GM19452 (cell line): ENCODE measurements around the gene ADRA2B.
"Not testable (repeated sequence)": the region's sequence is repeated elsewhere in the genome, so short reads cannot be mapped to it uniquely, and the experiment has no call there.

ENCODE experiments used
- ATAC-seq: cut with Tn5 transposase; IDR thresholded peaks from one replicate; pipeline ENCODE4 v1.9.1; 2021; ENCODE audit not compliant: unreplicated experiment

ADRA2B gene

DNA sequence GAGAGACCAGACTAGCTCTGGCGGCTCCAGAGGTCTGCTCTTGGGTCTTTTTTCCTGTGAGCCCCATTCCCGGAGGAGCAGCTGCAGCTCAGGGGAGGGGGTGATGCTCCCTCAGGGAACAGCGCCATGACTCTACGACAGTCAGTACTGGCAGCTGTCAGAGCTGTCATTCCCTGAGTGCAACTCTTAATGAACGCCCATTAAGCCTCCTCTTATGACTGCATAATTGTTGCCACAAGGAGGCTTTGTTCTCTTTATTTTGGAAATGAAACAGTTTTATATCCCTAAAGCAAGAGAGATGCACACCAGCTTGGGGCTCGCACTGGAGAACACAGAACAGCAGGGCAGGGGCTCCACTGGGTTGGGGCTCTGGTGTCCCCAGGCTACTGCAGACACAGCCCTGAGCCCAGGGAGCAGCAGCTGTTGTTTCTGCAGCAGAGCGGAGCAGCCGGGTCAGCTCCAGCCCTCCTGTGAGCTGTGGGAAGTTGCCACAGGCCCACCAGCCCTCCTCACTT lies 44.3 kb downstream of the ADRA2B start:
- not testable (repeated sequence) for ATAC-seq

DNA sequence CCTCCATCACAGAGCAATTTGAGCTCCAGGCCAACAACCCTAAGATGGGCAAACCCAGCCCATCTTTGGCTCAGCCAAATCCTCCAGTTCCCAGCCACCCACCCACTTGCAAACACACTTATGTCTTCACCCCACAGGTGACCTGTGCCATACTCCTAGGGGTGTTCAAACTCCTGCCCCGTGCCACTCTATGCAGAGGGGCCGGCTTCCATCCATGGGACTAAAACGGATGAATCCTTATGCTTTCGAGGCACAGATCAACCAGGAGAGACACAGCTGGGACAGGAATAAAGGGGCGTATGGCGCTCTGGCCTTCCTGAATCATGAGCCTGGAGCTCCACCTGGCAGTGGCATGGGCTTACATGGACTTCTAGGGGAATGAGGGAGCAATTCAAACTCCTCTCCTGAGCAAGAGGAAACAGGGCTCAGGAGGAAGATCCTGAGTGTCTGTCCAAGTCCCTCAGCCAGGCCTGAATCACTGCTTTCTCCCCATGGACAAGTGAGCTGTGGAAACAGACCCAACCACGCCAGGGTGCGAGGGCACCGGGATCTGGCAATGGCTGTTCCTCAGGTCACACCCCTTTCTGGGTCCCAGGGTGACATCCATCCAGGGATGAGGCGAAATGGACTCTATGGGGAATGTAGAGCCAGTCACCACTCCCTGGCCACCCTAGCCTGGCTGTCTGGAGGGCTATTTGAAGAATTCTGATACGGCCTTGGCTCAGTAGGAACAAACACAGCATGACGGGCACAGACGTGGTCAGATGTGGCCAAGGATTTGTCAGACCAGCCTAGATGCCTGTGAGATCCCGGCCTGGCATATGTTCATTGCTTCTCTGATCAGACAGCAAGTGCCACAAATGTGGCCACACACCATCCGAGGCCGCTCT lies 45.0 kb downstream of the ADRA2B start:
- ATAC-seq = not testable (repeated sequence)

DNA sequence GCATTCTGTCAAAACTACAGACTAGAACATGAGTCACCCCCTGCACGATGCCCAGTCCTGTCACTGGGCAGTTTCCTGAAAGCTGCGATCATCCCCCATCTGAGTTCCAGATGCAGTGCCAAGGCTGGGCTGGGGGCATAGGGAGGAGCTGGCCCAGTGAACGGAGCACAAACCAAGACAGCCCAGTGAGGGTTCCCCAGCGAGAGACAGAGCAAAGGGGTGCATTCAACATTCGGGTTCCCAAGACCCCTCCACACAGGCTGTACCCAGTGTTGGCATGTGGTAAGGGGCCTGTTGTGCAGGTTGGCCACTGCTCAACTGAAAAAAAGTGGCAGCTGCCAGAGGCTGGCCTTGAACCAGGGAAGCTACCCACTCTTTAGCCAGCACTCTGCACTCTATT lies 46.0 kb downstream of the ADRA2B start:
- ATAC-seq = not testable (repeated sequence)

DNA sequence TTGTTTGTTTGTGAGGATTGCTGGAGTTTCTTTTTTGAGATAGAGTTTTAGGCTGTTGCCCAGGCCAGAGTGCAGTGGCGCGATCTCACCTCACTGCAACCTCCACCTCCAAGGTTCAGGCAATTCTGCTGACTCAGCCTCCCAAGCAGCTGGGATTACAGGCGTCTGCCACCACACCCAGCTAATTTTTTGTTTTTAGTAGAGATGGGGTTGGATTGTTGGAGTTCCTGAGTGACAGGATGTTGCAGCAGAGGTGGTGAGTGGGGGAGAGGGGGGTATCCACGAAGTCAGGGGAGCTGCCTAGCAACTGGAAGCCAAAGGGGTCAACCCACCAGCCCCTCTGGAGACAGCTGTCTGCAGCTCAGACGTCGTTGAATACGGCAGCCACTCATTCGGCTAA lies 46.5 kb downstream of the ADRA2B start:
- not testable (repeated sequence) for ATAC-seq

DNA sequence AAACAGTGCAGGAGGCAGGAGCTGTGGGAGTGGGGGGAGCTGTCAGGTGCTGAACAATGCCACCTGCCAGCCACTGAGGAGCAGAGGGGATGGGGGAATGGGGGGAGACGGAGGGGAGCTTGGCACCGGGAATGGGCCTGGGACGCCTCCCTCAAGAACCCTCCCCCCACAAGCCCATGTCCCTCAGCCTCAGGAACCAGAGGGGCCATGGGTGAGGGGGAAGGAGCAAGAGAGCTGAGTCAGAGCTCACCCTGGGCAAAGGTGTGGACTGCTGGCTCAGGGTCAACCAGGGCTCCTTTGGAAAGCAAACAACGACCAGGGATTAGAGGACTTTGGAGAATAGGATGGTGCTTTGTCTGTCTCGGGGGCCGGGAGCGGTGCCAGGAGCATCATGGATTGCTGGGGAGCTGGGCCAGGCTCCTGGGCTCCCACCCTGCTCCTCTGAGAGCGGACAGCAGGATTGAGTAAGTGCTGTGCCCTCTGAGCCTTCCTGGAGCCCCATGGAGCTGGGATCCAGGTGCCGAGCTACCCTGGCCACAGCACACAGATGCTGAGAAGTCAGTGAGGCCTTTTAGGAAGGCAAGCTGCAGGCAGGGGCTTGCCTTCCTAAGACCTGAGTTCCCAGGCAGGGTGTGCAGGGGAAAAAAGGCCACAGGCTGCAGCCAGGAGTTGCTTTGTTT lies 48.3 kb downstream of the ADRA2B start:
- not testable (repeated sequence) for ATAC-seq

DNA sequence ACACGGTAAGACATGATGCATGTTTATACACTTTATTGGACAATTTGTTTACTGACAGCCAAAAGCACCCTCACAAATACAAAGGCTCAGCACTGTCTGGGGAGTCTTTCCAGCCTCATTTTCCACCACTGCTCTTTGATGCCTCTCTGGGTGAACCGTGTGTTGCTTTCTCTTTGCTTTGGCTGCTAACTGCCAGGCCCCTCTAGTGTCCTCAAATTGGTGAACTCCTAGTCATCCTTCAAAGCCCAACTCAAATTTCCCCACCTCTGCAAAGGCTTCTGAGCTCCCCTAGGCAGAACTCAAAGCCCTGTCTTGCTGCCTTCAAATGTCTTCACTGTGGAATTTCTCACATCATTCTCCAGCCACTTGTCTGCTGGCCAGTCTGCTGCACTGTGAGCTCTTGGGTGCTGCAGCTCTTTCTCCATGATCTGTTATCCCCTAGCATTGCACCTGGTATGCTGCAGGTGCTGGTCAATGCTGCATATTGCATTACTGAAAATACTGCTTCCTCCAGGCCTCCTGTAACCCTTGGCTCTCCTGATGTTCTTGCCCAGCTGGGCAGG lies 49.2 kb downstream of the ADRA2B start:
- not testable (repeated sequence) for ATAC-seq

DNA sequence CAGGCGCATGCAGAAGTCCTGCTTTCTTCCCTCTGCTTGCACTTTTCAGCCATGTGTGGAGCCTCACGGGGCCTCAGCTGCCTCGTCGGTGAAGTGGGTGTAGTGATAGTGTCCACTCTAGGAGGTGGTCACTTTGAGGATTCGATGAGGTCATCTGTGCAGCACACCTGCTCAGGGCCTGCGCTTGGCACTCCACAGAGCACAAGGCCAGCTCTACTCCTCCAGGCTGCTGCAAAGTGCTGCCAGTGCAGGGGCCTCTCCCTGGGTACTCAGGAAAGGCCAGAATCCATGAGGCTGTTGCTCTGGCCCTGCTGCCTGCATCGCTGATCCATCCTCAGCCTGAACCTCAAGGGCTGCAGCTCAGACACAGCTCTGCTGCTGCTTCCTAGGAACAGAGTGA lies 49.9 kb downstream of the ADRA2B start:
- ATAC-seq = not testable (repeated sequence)

DNA sequence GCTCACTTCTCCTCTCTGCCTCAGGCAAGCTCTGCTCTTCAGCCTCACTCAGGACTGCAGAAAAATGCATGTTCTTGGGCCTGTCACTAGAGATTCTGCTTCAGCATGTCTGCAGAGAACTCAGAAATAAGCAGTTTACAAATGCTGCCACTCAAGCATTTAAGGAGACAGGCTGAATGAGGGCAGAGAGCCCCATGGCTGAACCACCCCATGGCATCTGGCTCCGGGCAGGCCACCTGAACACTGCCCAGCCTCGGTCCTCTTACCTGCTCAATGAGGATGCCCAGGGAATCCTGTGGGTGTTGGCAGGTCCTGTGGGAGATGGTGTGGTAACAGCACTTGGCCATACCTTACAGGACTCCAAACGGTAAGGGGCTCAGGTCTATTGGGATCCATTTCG lies 50.4 kb downstream of the ADRA2B start:
- ATAC-seq = not testable (repeated sequence)

DNA sequence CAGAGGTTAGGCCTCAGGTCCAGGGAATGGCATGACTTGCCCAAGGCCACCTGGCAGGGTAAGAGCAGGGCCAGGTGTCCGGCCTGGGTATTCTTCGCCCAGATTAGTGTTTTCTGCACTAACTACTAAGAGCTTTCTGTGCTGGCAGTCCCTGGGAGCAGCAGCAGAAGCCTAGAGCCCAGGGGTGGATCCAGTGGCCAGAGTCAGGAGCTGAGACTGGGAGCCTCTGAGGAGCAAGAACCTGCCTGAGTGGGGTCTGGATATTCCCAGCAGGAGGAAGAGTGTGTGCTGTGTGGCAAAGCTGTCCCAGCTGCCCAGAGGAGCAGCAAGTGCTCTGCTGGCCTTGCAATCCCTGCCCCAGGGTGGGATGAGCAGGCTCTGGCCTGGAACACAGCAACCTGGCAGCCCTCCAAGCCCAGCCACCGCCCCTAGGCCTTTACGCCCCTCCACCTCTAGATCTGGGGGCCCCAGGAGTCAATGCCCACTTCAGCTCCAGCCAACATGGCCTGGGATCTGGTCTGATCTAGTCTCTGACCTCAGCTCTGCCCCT lies 50.9 kb downstream of the ADRA2B start:
- ATAC-seq = no peak

DNA sequence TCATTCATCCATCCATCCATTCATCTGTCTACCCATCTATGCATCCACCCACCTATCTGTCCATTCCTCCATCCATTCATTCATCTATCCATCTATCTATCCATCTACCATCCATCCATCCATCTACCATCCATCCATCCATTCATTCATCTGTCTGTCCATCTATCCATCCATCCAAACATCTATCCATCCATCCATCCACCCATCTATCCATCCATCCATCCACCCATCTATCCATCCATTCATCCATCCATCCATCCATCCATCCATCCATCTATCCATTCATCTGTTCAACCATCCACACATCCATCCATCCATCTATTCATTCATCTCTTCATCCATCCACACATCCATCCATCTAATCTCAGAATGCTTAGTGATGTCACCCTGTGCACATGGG lies 51.6 kb downstream of the ADRA2B start:
- ATAC-seq = not testable (repeated sequence)

DNA sequence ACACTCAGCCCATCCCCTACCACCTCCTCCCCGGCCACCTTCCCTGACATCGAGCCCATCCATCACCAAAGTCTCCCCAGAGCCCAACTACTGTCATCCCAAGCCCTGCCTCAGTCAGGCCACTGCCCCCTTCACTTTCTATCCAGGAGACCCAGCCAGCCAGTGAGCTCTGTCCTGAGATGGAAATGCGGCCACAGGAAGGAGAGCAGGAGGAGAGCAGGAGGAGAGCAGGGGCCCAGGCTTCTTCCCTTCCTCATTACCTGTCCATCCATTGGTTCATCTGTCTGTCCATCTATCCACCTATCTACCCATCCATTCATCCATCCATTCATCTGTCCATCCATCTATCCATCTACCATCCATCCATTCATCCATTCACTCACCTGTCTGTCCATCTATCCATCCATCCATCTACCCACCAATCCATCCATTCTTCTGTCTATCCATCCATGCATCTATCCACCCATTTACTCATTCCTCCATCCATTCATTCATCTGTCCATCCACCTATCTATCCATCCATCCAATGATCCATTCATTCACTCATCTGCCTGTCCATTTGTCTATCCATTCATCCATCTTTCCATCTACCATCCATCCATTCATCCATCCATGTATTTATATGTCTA lies 52.2 kb downstream of the ADRA2B start:
- ATAC-seq = not testable (repeated sequence)

DNA sequence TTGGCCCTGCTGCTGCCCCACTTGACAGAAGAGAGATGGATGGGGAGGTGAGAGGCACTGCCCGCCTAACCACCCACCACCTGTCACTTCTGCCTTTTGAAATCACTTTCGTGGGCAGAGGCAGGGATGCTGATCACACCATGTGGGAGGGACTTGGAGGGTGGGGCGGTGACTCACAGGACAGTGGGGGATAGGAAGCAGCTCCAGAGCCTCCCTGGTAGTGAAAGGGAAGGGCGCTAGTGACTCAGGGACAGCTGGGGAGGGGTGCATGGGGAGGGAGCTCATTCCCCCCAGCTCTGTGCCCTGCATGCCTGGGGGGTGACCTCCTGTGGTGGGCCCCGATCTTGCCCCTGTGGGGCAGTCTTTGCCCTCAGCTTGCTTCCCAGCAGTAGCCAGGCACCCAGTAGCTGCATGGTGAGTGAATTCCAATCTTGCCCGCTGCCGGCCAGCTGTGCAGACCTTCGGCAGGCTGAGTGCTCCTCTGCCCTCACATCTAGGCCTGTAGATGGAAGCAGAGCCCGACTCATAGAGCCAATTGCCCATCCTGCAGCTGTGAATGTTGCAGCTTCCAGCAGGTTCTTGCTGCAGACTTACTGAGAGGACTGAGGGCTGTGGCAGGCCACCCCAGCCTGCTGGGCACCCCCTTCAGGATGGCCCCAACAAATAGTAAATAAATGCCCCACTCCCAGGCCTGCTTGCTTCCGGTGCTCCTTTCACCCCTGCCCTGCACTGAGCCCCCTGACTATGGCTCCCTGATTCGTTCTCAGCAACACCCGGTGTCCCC lies 53.1 kb downstream of the ADRA2B start:
- ATAC-seq = not testable (repeated sequence)
